Right lobe of liver (tissue), 4 donors: Measurements from ENCODE around the gene DOK5.

Experiments used
- POLR2A ChIP-seq: fragments of 450-650 bp; IDR thresholded peaks from one replicate; pipeline ENCODE4 v1.6.1; 2017; ENCODE audit warnings: antibody characterized with exemption, mild to moderate bottlenecking
- TF ChIP-seq, protein P1 (sequence below), 4 donors: fragments of 200-600 bp in 3 of 4; fragments of 450-650 bp in 1 of 4; IDR thresholded peaks; one replicate each; pipeline versions ENCODE4 v1.5.1 to v1.8.0; 2016 to 2022; ENCODE audit warnings: antibody characterized with exemption in 4 of 4, mild to moderate bottlenecking in 2 of 4
- donor health status: DM: no; HTN: no; CAD: no.
- donor health status: DM: no; HTN: no; CAD: no.
- donor health status: DM: no; HTN: yes; CAD: no.

DNA sequence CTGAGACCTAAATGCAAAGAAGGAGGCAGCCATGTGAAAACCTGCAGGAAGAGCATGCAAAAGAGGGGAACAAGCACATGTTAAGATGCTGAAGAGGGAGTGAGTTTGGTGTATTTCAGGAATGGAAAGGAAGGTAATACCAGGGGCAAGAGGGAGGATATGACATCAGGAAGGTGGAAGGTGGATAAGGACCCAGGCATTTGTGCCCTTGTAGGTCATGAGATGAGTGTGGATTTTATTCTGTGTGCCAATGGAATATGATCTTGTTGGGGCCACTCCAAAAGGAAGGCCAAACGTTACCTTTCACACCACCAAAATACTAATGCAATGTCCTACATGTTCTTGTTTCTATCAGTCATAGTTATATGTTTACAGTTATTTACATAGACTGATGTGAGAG is 17.2 kb upstream of the DOK5 start:
- TF ChIP-seq, protein P1, sequence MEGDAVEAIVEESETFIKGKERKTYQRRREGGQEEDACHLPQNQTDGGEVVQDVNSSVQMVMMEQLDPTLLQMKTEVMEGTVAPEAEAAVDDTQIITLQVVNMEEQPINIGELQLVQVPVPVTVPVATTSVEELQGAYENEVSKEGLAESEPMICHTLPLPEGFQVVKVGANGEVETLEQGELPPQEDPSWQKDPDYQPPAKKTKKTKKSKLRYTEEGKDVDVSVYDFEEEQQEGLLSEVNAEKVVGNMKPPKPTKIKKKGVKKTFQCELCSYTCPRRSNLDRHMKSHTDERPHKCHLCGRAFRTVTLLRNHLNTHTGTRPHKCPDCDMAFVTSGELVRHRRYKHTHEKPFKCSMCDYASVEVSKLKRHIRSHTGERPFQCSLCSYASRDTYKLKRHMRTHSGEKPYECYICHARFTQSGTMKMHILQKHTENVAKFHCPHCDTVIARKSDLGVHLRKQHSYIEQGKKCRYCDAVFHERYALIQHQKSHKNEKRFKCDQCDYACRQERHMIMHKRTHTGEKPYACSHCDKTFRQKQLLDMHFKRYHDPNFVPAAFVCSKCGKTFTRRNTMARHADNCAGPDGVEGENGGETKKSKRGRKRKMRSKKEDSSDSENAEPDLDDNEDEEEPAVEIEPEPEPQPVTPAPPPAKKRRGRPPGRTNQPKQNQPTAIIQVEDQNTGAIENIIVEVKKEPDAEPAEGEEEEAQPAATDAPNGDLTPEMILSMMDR (IDR thresholded peaks at IDR 0.05) = no peak
- TF ChIP-seq POLR2A = no peak
